ENCODE results near the gene CAPZB. TPM values are rescaled to one million over a fixed set of nuclear protein-coding genes. Genes with fewer than 3 reads are reported as not detected.

Gene CAPZB
- polyA plus RNA-seq, 1 donor from 2014 or later: 159 TPM

GRCh38 chr1:19515201-19515600 lies 29.9 kb upstream of the CAPZB start:
- no peaks in the 10 kb centered on the region for H3K9me2 ChIP-seq (ENCODE audit: insufficient read depth, low read length)
- H3K79me2 ChIP-seq (replicated peaks; ENCODE audit: insufficient read depth, low read length): no peaks in the 10 kb centered on the region
- no peak overlapping the region for H3K27ac ChIP-seq (ENCODE audit: low read length)
- H2AFZ ChIP-seq (ENCODE audit: low read depth, low read length): no peak overlapping the region
- no peaks in the 10 kb centered on the region for H4K20me1 ChIP-seq (ENCODE audit: insufficient read depth)
- H3K9ac ChIP-seq (ENCODE audit: low read length): no peak overlapping the region
- TF ChIP-seq MXI1 (conservative IDR thresholded peaks at IDR 0.05; ENCODE audit: poor library complexity, severe bottlenecking): no peak
- no peak for TF ChIP-seq RAD21 (conservative IDR thresholded peaks at IDR 0.05)
- no peak for TF ChIP-seq SMC3 (conservative IDR thresholded peaks at IDR 0.05; ENCODE audit: poor library complexity)
- TF ChIP-seq EZH2 (IDR thresholded peaks at IDR 0.05; ENCODE audit: borderline replicate concordance, insufficient read depth, low read length, poor library complexity, severe bottlenecking): no peak
- no peak for TF ChIP-seq CTCF (IDR thresholded peaks at IDR 0.05; ENCODE audit: poor library complexity, severe bottlenecking)
- no peak for TF ChIP-seq TAF1 (IDR thresholded peaks at IDR 0.05; ENCODE audit: low read depth)
- no peak for TF ChIP-seq REST (IDR thresholded peaks at IDR 0.05; ENCODE audit: borderline replicate concordance)
- TF ChIP-seq EP300 (conservative IDR thresholded peaks at IDR 0.05; ENCODE audit: poor library complexity, severe bottlenecking): no peak
- no peak for TF ChIP-seq POLR2AphosphoS5 (IDR thresholded peaks at IDR 0.05)
- no peaks in the 10 kb centered on the region for H3F3A ChIP-seq (ENCODE audit: insufficient read depth, low read length, poor library complexity, severe bottlenecking)
- H3K4me3 ChIP-seq (ENCODE audit: low read length): no peak overlapping the region
- no peak overlapping the region for H3K4me2 ChIP-seq (ENCODE audit: low read length)
- no peaks in the 10 kb centered on the region for H3K27me3 ChIP-seq (ENCODE audit: insufficient read depth, low read depth, low read length)
- H3K36me3 ChIP-seq (ENCODE audit: insufficient read depth, low read length): no peaks in the 10 kb centered on the region
- H3K9me3 ChIP-seq (ENCODE audit: low read length): no peaks in the 10 kb centered on the region

GRCh38 chr1:19514391-19514831 lies 29.1 kb upstream of the CAPZB start:
- no peak overlapping the region for H3K4me3 ChIP-seq (ENCODE audit: low read length)
- no peak overlapping the region for H3K27ac ChIP-seq (ENCODE audit: low read length)
- TF ChIP-seq MXI1 (conservative IDR thresholded peaks at IDR 0.05; ENCODE audit: poor library complexity, severe bottlenecking) (no peak), POLR2AphosphoS5 (IDR thresholded peaks at IDR 0.05) (no peak), REST (IDR thresholded peaks at IDR 0.05; ENCODE audit: borderline replicate concordance) (no peak), RAD21 (conservative IDR thresholded peaks at IDR 0.05) (no peak), CTCF (IDR thresholded peaks at IDR 0.05; ENCODE audit: poor library complexity, severe bottlenecking) (no peak), EZH2 (IDR thresholded peaks at IDR 0.05; ENCODE audit: borderline replicate concordance, insufficient read depth, low read length, poor library complexity, severe bottlenecking) (no peak), EP300 (conservative IDR thresholded peaks at IDR 0.05; ENCODE audit: poor library complexity, severe bottlenecking) (no peak), TAF1 (IDR thresholded peaks at IDR 0.05; ENCODE audit: low read depth) (no peak), SMC3 (conservative IDR thresholded peaks at IDR 0.05; ENCODE audit: poor library complexity) (no peak)
- no peak overlapping the region for H2AFZ ChIP-seq (ENCODE audit: low read depth, low read length)
- no peak overlapping the region for H3K9ac ChIP-seq (ENCODE audit: low read length)
- no peaks in the 10 kb centered on the region for H3K36me3 ChIP-seq (ENCODE audit: insufficient read depth, low read length)
- no peaks in the 10 kb centered on the region for H3K9me2 ChIP-seq (ENCODE audit: insufficient read depth, low read length)
- H3K9me3 ChIP-seq (ENCODE audit: low read length): no peaks in the 10 kb centered on the region
- H3K79me2 ChIP-seq (replicated peaks; ENCODE audit: insufficient read depth, low read length): no peaks in the 10 kb centered on the region
- H4K20me1 ChIP-seq (ENCODE audit: insufficient read depth): no peaks in the 10 kb centered on the region
- H3K4me2 ChIP-seq (ENCODE audit: low read length): no peak overlapping the region
- H3K27me3 ChIP-seq (ENCODE audit: insufficient read depth, low read depth, low read length): no peaks in the 10 kb centered on the region
- H3F3A ChIP-seq (ENCODE audit: insufficient read depth, low read length, poor library complexity, severe bottlenecking): no peaks in the 10 kb centered on the region
